ENCODE measurements around the gene SYNDIG1. TPM values are rescaled to one million over a fixed set of nuclear protein-coding genes. Genes with fewer than 3 reads are reported as not detected.

The SYNDIG1 gene
- total RNA-seq, 4 donors from 2014 or later = 5.1 to 15.9 (median 14.3) TPM

- H3K9me3 ChIP-seq = no peaks in the 10 kb centered on the region
- no peak for TF ChIP-seq POLR2A (IDR thresholded peaks at IDR 0.05)
- TF ChIP-seq EP300 (IDR thresholded peaks at IDR 0.05) = no peak
- no peak for TF ChIP-seq CTCF (IDR thresholded peaks at IDR 0.05)
- H3K4me3 ChIP-seq = no peak overlapping the region
- no peaks in the 10 kb centered on the region for H3K4me1 ChIP-seq
- no peaks in the 10 kb centered on the region for H3K36me3 ChIP-seq
- WGBS, 2 donors = 83 to 88% methylated on average over 14 of the region's 14 CpGs
- H3K27ac ChIP-seq = no peak overlapping the region
- H3K27me3 ChIP-seq = no peaks in the 10 kb centered on the region
- DNase-seq (ENCODE audit: low spot score in 2 of 2) = no peak
These were observed 21.8 kb downstream of the SYNDIG1 start for GRCh38 chr20:24491041-24491756.

GRCh38 chr20:24492031-24492607, 22.7 kb downstream of the SYNDIG1 start:
- Histone ChIP-seq H3K9me3 (no peaks in the 10 kb centered on the region), H3K36me3 (no peaks in the 10 kb centered on the region), H3K4me3 (no peak overlapping the region), H3K4me1 (no peaks in the 10 kb centered on the region), H3K27ac (no peak overlapping the region), H3K27me3 (no peaks in the 10 kb centered on the region)
- no peak for TF ChIP-seq POLR2A (IDR thresholded peaks at IDR 0.05)
- TF ChIP-seq CTCF (IDR thresholded peaks at IDR 0.05) = no peak
- TF ChIP-seq EP300 (IDR thresholded peaks at IDR 0.05) = no peak
- WGBS, 2 donors = 54% methylated on average over 16 of the region's 16 CpGs
- no peak for DNase-seq (ENCODE audit: low spot score in 2 of 2)

- WGBS, 2 donors = 80 to 94% methylated on average over 2 of the region's 2 CpGs
- H3K27me3 ChIP-seq = no peaks in the 10 kb centered on the region
- H3K27ac ChIP-seq = no peak overlapping the region
- TF ChIP-seq CTCF (IDR thresholded peaks at IDR 0.05) (no peak), POLR2A (IDR thresholded peaks at IDR 0.05) (no peak)
- H3K4me1 ChIP-seq = no peaks in the 10 kb centered on the region
- DNase-seq (ENCODE audit: low spot score in 2 of 2) = no peak
- H3K9me3 ChIP-seq = no peaks in the 10 kb centered on the region
- H3K36me3 ChIP-seq = no peaks in the 10 kb centered on the region
- H3K4me3 ChIP-seq = no peak overlapping the region
These were observed 23.3 kb downstream of the SYNDIG1 start for GRCh38 chr20:24492698-24493097.

GRCh38 chr20:24493181-24493580, 23.8 kb downstream of the SYNDIG1 start:
- H3K9me3 ChIP-seq = no peaks in the 10 kb centered on the region
- no peak overlapping the region for H3K27ac ChIP-seq
- H3K4me1 ChIP-seq = no peaks in the 10 kb centered on the region
- H3K4me3 ChIP-seq = no peak overlapping the region
- WGBS, 2 donors = 85 to 94% methylated on average over 3 to 4 of the region's 4 CpGs
- no peak for DNase-seq (ENCODE audit: low spot score in 2 of 2)
- H3K27me3 ChIP-seq = no peaks in the 10 kb centered on the region
- TF ChIP-seq POLR2A (IDR thresholded peaks at IDR 0.05) = no peak
- no peak for TF ChIP-seq EP300 (IDR thresholded peaks at IDR 0.05)
- no peak for TF ChIP-seq CTCF (IDR thresholded peaks at IDR 0.05)
- no peaks in the 10 kb centered on the region for H3K36me3 ChIP-seq

DNA sequence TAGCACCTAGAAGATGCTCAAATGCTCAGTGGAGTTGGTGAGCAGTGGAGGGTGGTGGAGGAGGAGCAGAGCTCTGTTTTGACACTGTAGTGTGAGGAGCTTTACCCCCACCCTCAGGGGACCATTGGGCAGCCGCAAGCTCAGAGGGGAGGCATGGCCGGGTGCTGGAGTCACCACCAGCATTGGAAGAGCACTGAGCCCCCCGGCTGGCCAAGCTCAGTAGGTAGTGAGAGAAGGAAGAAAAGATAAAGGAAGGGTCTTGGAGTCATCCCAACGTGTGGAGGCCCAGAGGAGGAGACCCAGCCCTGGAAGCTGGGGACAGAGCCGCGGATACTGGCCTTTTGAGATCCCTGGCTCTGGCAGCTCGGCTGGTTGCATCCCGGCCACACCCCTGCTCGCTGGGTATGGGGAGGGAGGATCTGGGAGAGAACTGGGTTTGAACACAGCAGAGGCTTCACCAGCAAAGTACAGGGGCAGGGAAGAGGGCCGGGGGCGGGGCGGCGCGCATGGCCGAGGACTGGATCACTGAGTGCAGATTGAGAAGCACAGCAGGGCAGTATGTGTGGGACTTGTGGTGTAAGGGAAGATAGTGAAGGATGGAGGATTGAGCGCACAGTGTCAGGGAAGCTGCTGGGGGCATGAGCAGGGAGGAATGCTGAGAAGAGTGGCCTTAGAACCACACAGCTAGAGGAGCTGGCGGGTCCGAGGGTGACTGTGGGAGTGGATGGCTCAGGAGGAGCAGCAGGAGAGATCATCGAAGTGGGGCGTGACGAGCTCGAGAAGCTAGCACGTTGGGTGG, 24.4 kb downstream of the SYNDIG1 start:
- 79% methylated on average over 23 of the region's 23 CpGs for WGBS, 2 donors
- Histone ChIP-seq H3K27ac (no peak overlapping the region), H3K27me3 (no peaks in the 10 kb centered on the region), H3K9me3 (no peaks in the 10 kb centered on the region), H3K4me1 (no peaks in the 10 kb centered on the region), H3K4me3 (no peak overlapping the region), H3K36me3 (no peaks in the 10 kb centered on the region)
- no peak for DNase-seq (ENCODE audit: low spot score in 2 of 2)
- TF ChIP-seq POLR2A (IDR thresholded peaks at IDR 0.05) = no peak
- TF ChIP-seq CTCF (IDR thresholded peaks at IDR 0.05) = no peak
- no peak for TF ChIP-seq EP300 (IDR thresholded peaks at IDR 0.05)

Measured in tibial nerve (tissue), 4 donors.